Measurements from ENCODE around the gene TMEM231. TPM values are rescaled to one million over a fixed set of nuclear protein-coding genes. Genes with fewer than 3 reads are reported as not detected.
"Not testable (repeated sequence)": the region's sequence is repeated elsewhere in the genome, so short reads cannot be mapped to it uniquely, and the experiment has no call there.

The TMEM231 gene
- total RNA-seq, 1 donor from 2014 or later = 14.3 TPM

DNA sequence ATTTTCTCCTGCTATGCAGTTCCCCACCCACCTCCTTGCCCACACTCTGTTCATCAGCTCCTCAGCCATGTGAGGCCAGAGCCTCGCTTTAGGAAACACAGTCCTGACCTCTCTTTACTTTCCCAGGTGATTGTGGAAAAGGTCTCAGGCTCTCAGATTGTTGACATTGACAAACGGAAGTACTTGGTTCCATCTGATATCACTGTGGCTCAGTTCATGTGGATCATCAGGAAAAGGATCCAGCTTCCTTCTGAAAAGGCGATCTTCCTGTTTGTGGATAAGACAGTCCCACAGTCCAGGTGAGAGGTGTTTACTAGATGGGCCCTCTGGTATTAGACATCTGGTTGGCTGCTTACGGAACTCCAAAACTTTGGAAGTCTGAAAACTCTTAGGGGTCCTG, 11.9 kb upstream of the TMEM231 start:
- FAIRE-seq (no peak), DNase-seq (ENCODE audit: low spot score in 2 of 2) (no peak)

DNA sequence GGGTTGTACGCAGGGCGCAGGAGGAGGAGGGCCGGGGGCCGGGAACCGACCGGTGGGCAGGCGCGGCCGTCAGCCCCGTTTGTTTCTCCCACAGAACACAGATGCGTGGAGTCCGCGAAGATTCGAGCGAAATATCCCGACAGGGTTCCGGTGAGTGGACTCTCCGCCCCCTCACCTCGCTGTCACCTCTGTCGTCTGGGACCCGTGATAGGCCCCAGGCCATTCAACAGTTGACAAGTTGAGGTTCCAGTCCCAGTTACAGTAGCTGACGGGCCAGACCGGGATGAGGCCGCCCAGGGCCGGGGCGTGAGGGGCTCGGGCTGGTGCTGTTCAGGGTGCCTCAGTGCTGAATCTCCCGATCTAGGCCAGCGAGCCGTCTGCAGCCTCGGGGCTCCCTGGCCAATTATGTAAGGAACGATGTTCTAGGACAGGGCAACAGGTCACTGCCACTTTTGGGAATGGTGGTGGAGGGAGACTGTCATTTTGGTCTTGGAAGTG, 10.8 kb upstream of the TMEM231 start:
- no peak for DNase-seq (ENCODE audit: low spot score in 2 of 2)
- FAIRE-seq = no peak

DNA sequence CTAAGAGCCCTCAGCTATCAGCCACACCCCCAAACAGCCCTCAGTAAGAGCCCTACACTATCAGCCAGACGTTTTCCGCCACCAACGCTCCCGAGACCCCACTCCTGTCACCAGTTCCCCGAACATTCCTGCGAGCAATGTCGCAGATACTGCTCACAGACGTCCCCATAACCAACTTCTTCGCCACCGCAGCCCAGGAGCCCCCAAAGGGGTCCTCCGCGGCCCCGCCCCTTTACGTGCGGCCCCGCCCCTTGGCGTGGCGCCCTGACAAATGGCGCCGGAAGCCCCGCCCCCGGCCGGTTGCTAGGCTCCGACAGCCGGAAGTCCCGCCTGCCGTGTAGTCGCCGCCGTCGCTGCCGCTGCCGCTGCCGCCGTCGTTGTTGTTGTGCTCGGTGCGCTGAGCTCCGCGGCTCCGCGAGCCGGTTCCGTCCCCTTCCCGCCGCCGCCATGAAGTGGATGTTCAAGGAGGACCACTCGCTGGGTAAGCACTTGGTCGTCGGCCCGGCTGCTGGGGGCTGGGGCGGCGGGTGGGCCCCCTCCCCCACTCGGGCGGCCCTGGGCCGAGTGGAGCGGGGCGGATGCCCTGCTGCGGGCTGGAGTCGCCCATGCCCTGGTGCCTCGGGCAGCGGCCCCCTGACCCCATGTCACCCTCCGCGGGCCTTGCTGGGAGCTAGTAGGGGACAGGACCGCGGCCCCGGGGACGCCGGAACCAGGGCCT, 10.1 kb upstream of the TMEM231 start, which contains the start of gene GABARAPL2:
Gene GABARAPL2 (plus strand): TSS at position 340 of the 718 bp plus-strand sequence. CDS start 108 bp downstream, at position 448.
- DNase-seq (ENCODE audit: low spot score in 2 of 2) (peak; percentile 89 to 93), FAIRE-seq (no peak)

DNA sequence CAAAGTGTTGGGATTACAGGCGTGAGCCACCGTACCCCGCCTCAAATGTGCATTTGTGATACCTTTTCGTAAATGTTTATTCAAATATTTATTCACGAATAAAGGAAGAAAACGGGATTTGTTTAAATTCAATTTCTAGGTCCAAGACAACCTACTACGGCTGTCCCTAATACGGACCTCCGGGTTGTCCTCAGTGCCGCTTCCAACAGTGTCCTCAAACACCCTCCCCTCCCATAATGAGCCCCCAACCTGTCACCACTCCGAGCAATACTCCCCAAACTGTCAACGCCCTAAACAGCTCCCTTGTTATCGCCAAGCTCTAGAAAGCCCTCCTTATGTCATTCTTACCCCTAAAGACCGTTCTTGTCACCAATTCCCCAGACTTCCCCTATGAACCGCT, 9.6 kb upstream of the TMEM231 start:
- FAIRE-seq = no peak

DNA sequence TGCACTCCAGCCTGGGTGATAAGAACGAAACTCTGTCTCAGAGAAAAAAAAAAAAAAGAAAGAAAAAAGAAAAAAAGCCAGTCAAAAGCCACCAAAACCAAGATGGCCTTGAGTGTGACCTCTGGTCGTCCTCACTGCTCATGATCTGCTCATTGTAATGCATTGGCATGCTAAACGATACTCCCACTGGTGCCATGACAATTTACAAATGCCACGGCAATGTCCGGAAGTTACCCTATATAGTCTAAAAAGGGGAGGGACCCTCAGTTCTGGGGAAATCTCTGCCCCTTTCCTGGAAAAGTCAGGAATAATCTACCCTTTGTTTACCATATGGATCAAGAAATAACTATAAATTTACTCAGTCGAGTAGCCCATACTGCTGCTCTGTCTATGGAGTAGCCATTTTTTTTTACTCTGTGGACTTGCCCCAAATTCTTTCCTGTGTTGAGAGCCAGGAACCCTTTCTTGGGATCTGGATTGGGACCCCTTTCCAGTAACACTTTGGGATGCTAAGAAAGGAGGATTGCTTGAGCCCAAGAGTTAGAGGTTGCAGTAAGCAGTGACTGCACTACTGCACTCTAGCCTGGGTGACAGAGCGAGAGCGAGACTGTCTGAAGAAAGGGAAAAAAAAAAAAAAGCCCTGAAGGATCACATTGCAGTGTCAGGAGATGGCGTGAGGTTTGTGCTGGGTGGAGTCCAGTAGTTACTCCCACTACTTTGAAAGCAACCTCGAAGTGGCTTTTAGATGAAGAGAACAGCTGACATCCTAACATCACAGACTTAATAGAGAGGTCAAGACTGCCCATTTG, 3.7 kb upstream of the TMEM231 start:
- no peak for FAIRE-seq
- DNase-seq (ENCODE audit: low spot score in 2 of 2) = no peak

More for the DNA sequence above, 9.6 kb upstream of the TMEM231 start:
- DNase-seq (ENCODE audit: low spot score in 2 of 2) = no peak

DNA sequence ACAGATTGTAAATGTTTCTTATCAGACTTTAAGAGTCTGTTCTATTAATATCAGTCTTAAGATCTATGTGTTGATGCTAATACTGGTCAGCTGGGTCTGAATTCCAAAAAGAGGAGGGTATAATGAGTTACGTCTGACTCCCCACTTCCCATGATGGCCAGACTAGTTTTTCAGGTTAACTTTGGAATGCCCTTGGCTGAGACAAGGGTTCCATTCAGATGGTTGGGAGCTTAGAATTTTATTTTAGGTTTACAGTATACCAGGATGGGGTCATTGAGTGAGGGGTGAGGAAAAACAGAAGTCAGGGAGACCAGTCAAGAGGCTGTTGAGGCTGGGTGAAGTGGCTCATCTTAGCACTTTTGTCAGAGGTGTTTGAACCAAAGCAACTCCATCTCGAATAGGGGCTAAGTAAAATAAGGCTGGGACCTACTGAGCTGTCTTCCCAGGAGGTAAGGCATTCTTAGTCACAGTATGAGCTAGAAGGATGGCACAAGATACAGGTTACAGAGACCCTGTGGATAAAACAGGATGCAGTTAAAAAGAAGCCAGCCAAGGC, 2.9 kb upstream of the TMEM231 start:
- FAIRE-seq (no peak), DNase-seq (ENCODE audit: low spot score in 2 of 2) (no peak)

DNA sequence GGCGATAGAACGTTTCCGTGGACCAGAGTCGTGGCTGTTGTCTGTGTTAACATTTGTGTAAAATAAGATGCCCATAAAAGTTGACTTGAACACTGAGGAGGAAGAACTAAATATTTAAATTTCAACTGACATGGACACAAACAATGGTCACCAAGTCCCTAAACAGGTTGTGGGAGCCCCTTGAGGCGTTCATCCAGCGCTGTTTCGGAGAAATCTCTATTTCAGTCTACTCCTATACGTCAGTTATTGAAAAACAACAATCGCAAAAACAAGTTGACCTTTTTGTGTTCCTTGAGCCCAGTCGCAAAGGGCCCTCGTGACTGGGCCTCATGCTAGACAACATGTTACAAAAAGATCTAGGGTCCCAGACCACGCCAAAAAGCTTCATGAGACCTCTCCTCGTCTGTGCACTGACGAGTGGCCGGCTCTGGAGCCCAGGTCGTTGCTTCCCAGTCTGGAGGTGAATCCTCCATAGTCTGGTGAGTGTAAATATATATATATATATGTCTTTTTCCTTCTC, 439 bp upstream of the TMEM231 start:
- DNase-seq (ENCODE audit: low spot score in 2 of 2) (no peak), FAIRE-seq (no peak)

DNA sequence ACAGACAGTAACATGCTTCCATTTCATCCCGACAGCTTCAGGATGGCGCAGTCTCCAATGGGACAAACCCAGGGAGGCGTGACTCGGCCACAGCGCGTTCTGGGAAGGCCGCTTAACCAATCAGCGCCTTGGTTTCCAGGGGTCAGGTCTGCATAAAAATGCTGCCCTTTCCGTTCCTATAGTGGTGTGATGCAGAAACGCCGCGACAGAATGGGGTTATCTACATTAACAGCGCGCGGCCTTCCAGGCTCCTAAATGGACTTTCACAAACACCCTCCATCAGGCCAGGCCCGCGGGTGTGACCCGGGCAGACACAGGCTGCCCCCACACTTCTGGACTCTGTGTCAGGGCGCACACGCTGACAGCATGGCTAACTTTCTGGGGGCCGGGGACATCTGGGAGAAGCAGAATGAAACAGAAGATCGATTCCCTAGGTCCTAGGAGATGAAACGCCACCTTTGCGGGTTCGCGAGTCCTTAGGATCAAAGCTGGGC, 792 bp downstream of the TMEM231 start:
- DNase-seq (ENCODE audit: low spot score in 2 of 2) (peak; percentile 72 to 75), FAIRE-seq (no peak)

DNA sequence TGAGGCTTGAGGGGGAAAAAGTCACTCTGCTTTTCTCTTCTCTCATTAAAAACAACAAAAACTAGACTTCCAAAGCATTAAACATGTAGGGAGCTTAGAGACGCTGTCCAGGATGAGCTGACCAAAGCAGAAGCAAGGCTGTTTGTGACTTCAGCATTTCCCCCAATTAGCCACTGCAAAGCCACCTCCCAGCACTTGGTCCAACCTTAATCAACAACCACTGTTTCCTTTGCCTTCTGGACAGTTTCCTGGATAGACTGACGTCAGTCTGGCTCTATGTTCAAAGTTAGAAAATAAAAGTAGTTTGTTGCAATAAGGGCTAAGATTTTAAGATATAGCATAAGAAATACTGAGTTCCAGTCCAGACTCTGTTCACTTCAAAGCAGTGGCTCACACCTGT, 3.1 kb downstream of the TMEM231 start:
- FAIRE-seq (no peak), DNase-seq (ENCODE audit: low spot score in 2 of 2) (no peak)

DNA sequence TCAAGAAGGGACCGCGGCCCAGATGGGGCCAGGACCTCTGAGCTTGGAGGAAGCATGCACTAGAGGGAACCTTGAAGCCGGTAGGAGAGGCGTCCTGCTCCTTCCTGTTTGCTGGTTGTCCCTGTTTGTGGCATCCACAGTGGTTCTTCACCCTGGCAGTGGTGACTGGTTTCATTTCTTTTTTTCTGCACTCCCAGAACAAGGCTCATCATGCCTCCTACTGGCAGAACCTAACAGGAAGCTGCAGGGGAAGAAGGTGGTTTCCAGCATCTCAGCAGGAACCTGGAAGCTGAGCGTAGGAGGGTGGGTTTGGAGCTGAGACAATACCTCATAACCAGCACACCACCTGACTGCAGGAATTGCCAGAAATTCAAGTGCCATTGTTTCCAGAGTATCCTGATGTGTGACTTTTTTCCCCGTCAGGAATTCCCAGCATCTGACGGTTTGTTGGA, 5.8 kb downstream of the TMEM231 start:
- FAIRE-seq = no peak
- peak in 1 of 2 donors; percentile 51 for DNase-seq (ENCODE audit: low spot score in 2 of 2)

DNA sequence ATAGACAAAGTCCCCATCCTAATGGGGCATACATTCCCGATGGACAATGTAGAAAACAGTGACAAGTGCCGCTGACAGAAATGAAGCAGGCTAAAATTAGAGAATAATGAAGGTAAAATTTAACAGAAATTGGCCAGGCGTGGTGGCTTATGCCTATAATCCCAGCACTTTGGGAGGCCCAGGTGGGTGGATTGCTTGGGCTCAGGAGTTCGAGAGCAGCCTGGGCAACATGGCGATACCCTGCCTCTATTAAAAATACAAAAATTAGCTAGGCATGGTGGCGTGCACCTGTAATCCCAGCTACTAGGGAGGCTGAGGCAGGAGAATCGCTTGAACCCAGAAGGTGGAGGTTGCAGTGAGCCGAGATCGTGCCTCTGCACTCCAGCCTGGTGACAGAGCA, 7.6 kb downstream of the TMEM231 start:
- not testable (repeated sequence) for FAIRE-seq; DNase-seq (ENCODE audit: low spot score in 2 of 2)

DNA sequence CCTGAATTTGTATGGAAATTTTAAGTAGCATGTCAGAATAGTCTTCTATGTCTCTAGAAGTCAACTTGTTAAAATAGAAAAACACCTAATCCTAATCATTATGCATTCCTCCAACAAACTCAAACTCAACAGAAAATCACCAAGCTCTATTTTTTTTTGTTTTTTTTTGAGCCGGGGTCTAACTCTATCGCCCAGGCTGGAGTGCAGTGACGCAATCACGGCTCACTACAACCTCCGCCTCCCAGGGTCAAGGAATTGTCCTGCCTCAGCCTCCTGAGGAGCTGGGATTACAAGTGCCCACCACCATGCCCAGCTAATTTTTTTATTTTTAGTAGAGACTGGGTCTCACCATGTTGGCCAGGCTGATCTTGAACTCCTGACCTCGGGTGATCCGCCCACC, 9.8 kb downstream of the TMEM231 start:
- no peak for DNase-seq (ENCODE audit: low spot score in 2 of 2)
- FAIRE-seq = no peak

DNA sequence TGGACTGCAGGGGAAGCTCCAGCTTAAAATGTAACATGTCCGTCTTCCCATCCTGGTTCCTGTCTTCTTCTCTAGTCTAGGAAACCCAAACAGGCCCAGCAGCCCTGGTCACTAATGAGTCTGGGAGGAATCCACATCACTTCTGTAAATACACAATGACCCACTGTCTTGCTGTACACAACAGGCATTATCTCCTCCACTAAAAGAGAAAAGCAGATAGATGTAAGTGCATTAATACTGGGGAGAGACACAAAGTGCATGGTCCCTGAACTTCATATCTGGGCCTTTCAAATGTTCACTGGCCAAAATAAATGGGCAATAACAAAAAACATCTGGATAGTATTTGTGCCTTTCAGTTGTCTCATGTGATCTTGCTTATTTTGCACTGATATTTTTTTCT, 10.2 kb downstream of the TMEM231 start:
- not testable (repeated sequence) for DNase-seq (ENCODE audit: low spot score in 2 of 2); FAIRE-seq

DNA sequence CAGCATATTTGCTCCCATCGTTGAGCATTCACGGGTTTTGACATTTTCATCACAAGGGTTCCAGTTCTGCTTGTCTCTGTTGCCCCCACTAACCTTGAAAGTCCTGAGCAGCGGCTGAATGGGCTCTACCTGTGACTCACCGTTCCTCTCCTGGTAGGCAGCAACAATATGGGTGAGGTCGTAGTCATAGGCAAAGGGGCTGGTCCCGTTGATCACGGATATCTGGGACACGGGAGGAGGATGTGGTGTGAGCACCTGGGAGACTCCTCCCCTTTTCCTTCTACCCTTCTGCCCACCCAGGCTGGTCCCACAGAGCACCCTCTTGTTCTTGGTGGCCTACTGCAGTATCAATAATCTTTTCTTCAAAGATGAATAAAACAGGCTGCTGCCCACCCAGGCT, 13.6 kb downstream of the TMEM231 start:
- DNase-seq (ENCODE audit: low spot score in 2 of 2); FAIRE-seq: not testable (repeated sequence)

DNA sequence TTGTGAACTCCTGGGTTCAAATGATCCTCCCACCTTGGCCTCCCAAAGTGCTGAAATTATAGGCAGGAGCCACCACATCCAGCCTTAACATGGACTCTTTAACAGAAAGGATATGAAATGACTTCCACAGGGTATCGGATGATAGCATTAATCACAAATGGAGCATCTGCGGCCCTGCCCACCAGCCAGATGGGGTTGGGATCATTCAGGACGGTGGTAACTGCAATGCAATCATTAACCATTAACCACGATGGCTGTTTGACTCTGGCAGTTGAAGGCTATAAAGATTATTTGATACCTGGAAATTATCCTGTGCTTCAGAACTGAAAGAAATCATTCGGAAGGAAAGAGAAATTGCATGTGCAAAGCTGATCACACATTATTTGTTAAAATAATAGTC, 14.8 kb downstream of the TMEM231 start:
- DNase-seq (ENCODE audit: low spot score in 2 of 2) (no peak), FAIRE-seq (no peak)

DNA sequence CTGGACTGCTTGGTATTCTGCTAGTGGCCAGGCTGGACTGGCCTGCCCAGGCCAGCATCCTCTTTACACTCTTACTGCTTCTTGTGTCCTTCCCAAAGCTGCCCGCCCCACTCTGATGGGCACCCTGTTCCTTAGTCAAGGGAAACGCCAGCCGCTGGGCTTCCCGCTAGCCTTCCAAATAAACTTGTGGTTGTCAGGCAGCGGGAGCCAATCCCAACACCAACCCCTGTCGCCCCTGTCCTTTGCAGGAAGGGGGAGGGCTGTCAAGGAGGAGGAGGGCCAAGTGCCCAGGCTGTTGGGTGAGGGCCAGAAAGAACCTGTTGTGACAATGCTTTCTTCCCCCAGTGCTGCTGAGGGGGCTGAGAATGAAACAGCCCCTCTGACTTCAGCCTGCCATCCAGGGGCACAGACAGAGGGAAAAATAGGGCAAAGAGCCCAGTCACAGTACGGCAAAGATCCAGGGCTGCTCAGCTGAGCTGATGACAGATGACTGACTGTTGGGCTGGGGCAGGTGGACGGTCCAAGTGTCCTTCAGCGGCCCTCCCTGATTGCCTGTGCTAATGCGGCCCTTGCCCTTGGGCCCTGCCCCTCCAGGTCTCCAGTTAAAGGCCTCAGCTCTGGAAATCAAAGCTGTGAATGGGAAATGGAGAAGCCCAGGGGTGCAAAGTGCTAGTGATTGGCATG, 17.0 kb downstream of the TMEM231 start:
- not testable (repeated sequence) for DNase-seq (ENCODE audit: low spot score in 2 of 2); FAIRE-seq

DNA sequence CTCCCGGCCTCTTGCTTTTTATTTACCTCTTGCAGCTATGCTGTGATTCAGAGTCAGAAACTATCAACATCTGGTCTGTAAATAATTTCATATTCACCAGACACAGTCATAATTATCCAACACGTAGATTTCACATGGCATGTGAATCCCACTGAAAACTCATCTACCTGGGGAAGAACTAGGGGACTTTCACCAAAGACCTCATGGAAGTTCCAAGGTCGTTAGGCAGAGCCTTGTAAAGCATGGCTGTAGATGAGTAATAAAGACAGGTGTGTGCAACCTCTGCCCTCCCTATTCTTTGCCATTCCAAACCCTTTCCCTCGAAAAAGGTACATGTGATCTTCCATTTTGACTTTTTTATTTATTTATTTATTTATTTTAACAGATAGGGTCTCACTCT, 18.3 kb downstream of the TMEM231 start:
- no peak for FAIRE-seq
- DNase-seq (ENCODE audit: low spot score in 2 of 2) = no peak

DNA sequence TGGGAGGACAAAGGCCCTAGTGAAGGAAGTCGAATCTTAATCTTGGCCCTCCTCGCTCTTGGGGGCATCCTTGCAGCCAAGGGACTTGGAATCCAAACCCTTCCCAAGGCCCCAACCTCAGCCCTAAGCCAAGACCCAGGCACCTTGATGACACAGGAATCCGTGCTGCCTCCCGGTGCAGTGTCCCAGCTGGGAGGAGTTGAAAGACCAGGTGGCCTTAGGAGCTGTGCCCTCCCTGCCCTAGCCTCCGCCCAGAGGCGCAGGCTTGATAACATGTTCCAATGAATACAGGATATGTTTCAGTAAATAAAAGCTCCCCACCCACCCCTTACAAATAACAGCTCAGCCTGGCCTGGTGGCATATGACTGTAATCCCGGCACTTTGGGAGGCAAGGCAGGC, 20.2 kb downstream of the TMEM231 start, which contains the start of gene CHST5:
Gene CHST5 (minus strand): TSS at position 208 of the 400 bp plus-strand sequence. CDS start 5,724 bp downstream, outside the sequence.
- DNase-seq (ENCODE audit: low spot score in 2 of 2) = no peak
- no peak for FAIRE-seq

DNA sequence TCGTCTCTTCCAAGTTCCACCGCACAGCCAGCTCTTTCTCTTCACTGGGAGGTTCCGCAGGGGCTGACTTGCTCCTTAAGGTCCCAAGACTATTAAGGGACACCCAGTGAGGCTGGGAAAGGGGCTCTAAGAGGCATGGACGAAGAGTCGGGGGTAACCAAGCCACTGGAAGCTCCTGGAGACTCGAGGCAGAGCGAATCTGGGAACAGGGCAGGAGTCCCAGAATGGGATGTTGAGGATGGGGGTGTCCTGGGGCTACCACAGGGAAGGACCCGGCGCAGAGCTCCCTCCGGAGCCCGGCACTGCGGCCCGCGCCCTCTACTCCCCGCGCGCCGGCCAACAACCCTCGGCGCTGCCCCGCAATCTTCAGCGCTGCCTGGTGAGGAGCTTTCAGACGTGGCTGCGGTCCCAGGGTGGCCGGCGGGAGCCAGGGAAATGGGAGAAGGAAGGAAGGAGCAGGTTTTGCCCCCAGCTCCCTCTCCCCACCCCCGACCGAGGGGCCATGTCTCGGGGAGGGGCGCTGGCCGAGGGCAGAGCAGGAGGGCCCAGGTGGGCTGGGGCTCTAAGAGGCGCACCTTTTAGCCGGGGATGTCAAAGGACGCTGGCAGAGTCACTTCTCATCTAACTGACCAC, 20.7 kb downstream of the TMEM231 start:
- FAIRE-seq (no peak), DNase-seq (ENCODE audit: low spot score in 2 of 2) (no peak)
